ENCODE results near the gene PIAS4.

DNA sequence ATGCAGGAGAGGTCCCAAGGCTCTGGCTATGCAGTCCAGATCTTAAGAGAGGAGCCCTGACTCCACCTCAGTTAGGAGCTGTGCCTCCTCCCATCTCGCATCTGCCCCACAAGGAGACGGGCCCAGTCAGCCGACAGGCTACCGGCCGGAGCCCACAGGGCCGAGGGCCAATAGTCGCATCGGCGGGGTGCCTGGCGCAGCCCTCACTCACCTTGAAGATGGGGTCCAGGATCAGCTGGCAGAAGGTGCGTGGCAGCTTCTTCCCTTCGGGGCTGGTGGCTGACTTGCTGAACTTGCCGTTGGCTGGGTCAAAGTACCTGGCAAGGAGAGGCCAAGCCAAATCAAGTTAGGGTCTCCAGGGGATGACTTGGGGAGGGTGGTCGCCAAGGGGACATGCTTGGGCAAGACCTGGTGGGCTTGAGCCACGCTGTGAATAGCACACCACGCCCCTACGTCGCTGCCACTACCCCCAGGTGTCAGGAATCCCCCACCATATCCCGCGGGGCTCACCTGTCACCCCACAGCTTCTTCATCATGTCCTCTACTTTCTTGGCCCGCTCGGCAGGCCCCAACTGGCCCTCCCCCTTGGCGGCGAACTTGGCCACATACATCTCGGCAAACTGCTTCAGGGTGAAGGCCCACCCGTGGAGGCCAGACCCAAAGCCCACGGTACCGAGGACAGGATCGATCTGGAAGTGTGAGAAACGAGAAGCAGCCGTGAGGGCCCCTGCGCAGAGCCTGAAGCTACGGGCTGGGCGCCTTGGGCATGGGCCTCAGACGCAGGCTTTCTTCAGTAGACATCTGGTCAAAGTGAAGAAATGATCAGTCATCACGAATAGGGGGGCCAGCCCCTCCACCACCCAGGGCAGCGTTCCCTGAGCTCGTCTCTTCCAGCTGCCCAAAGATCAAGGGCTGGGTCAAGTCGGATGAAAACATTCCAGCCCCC lies 25.5 kb upstream of the PIAS4 start:
- TF ChIP-seq ZNF70 (CRISPR knock-in tag; IDR thresholded peaks at IDR 0.05) (no peak), GLIS3 (CRISPR knock-in tag; IDR thresholded peaks at IDR 0.05) (no peak), ARNTL (CRISPR knock-in tag; IDR thresholded peaks at IDR 0.05; ENCODE audit: borderline replicate concordance, low read depth) (no peak), ZFP3 (CRISPR knock-in tag; IDR thresholded peaks at IDR 0.05) (no peak), ZC3H10 (CRISPR knock-in tag; IDR thresholded peaks at IDR 0.05) (no peak), CSDC2 (CRISPR knock-in tag; IDR thresholded peaks at IDR 0.05) (no peak), OSR1 (CRISPR knock-in tag; IDR thresholded peaks at IDR 0.05) (no peak), ISL1 (CRISPR knock-in tag; IDR thresholded peaks at IDR 0.05) (no peak), ZFP30 (CRISPR knock-in tag; IDR thresholded peaks at IDR 0.05) (no peak), ZNF565 (CRISPR knock-in tag; conservative IDR thresholded peaks at IDR 0.05; ENCODE audit: low read depth) (no peak)
- TF ChIP-seq, protein P1, sequence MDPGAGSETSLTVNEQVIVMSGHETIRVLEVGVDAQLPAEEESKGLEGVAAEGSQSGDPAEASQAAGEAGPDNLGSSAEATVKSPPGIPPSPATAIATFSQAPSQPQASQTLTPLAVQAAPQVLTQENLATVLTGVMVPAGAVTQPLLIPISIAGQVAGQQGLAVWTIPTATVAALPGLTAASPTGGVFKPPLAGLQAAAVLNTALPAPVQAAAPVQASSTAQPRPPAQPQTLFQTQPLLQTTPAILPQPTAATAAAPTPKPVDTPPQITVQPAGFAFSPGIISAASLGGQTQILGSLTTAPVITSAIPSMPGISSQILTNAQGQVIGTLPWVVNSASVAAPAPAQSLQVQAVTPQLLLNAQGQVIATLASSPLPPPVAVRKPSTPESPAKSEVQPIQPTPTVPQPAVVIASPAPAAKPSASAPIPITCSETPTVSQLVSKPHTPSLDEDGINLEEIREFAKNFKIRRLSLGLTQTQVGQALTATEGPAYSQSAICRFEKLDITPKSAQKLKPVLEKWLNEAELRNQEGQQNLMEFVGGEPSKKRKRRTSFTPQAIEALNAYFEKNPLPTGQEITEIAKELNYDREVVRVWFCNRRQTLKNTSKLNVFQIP (CRISPR knock-in tag; IDR thresholded peaks at IDR 0.05; ENCODE audit: borderline replicate concordance, low read depth): no peak
